ENCODE data around the gene DPRX. TPM values are rescaled to one million over a fixed set of nuclear protein-coding genes. Genes with fewer than 3 reads are reported as not detected.

Gene DPRX
- total and polyA plus RNA-seq, 11 donors = 0.14 TPM; not detected in 10

DNA sequence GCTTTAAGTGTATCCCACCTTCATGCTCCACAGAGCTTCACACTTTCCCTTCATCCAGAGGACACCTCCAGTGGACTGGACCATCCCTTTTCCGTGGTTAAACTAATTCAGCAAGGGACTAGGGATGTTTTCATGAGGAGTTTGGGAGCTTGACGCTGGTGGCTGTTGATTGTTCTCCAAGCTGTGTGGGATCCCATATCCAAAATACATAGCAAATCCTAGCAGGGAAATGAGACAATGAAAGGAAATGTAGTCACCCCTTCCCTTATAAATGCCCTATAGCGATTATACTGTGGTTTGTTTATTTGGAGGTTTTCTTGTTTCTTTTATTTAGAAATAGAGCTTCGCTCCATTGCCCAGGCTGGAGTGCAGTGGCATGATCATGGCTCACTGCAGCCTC lies 31.6 kb upstream of the DPRX start:
- peak overlapping the region in 10 of 12 donors; percentile 3 to 81 (median 64) for H3K27ac ChIP-seq
- no peaks in the 10 kb centered on the region for H3K9me3 ChIP-seq
- intact Hi-C loops (cut with DNase I) = loop anchor here in 3 of 10 donors (5.0 kb wide), 1 partner anchor 57 kb away; no protein-coding TSS in a partner anchor
- no peak overlapping the region for H3K4me3 ChIP-seq
- H3K4me1 ChIP-seq = peaks cover 0 to 4% (median 0%) of the 10 kb centered on the region in 12 donors
- WGBS, 4 donors = 54 to 67% (median 63%) methylated on average over 4 of the region's 4 CpGs
- H3K36me3 ChIP-seq = no peaks in the 10 kb centered on the region
- ATAC-seq (peak in 1 of 4 donors; percentile 88), DNase-seq (no peak)
- no peaks in the 10 kb centered on the region for H3K27me3 ChIP-seq
- no peak for TF ChIP-seq POLR2A (IDR thresholded peaks at IDR 0.05)
- TF ChIP-seq, protein P1, sequence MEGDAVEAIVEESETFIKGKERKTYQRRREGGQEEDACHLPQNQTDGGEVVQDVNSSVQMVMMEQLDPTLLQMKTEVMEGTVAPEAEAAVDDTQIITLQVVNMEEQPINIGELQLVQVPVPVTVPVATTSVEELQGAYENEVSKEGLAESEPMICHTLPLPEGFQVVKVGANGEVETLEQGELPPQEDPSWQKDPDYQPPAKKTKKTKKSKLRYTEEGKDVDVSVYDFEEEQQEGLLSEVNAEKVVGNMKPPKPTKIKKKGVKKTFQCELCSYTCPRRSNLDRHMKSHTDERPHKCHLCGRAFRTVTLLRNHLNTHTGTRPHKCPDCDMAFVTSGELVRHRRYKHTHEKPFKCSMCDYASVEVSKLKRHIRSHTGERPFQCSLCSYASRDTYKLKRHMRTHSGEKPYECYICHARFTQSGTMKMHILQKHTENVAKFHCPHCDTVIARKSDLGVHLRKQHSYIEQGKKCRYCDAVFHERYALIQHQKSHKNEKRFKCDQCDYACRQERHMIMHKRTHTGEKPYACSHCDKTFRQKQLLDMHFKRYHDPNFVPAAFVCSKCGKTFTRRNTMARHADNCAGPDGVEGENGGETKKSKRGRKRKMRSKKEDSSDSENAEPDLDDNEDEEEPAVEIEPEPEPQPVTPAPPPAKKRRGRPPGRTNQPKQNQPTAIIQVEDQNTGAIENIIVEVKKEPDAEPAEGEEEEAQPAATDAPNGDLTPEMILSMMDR (IDR thresholded peaks at IDR 0.05) = no peak

DNA sequence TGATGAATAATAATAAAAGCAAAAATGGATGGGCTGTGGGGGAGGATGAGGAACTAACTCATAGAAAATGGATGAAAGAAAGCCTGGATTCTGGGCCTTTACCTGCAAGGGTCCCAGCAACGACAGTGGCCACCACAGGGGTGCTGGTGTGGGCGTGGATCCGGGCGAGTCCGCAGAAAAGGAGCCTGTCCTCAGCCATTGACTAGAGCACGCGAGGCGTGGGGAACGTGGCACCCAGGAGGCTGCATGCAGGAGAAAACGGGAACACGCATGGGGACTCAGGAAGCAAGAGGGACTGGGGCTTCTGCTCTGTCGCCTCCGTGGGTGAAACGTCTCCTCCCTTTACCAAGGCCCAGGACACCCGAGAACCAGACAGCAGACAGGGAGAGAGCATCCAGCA lies 25.8 kb upstream of the DPRX start:
- H3K36me3 ChIP-seq = no peaks in the 10 kb centered on the region
- no peak overlapping the region for H3K27ac ChIP-seq
- WGBS, 4 donors = 81 to 89% (median 83%) methylated on average over 11 to 15 of the region's 15 CpGs
- ATAC-seq = no peak
- TF ChIP-seq, protein P1 (IDR thresholded peaks at IDR 0.05) = no peak
- no peak for TF ChIP-seq POLR2A (IDR thresholded peaks at IDR 0.05)
- no peaks in the 10 kb centered on the region for H3K9me3 ChIP-seq
- H3K4me1 ChIP-seq = no peaks in the 10 kb centered on the region
- H3K27me3 ChIP-seq = no peaks in the 10 kb centered on the region
- intact Hi-C loops (cut with DNase I) = no loop called here
- DNase-seq = no peak
- H3K4me3 ChIP-seq = no peak overlapping the region

DNA sequence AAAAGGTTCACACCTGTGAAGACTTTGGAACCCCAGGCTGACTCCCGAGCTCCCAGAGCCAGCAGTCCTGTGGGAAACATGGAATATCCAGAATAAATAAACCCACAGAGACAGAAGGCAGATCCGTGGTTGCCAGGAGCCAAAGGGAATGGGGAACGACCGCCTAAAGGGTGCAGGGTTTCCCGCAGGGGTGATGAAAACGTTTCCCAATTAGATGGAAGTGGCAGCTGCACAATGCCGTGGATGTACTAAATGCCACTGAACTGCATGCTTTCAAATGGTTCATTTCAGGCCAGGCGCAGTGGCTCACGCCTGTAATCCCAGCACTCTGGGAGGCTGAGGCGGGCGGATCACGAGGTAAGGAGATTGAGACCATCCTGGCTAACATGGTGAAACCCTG lies 23.4 kb upstream of the DPRX start:
- ATAC-seq = no peak
- H3K27ac ChIP-seq = no peak overlapping the region
- TF ChIP-seq POLR2A (IDR thresholded peaks at IDR 0.05) = no peak
- TF ChIP-seq, protein P1 (IDR thresholded peaks at IDR 0.05) = no peak
- H3K4me3 ChIP-seq = no peak overlapping the region
- H3K9me3 ChIP-seq = no peaks in the 10 kb centered on the region
- intact Hi-C loops (cut with DNase I) = no loop called here
- no peaks in the 10 kb centered on the region for H3K36me3 ChIP-seq
- H3K4me1 ChIP-seq = no peaks in the 10 kb centered on the region
- H3K27me3 ChIP-seq = no peaks in the 10 kb centered on the region
- WGBS, 4 donors = 79 to 92% (median 87%) methylated on average over 11 to 12 of the region's 12 CpGs
- DNase-seq = no peak

DNA sequence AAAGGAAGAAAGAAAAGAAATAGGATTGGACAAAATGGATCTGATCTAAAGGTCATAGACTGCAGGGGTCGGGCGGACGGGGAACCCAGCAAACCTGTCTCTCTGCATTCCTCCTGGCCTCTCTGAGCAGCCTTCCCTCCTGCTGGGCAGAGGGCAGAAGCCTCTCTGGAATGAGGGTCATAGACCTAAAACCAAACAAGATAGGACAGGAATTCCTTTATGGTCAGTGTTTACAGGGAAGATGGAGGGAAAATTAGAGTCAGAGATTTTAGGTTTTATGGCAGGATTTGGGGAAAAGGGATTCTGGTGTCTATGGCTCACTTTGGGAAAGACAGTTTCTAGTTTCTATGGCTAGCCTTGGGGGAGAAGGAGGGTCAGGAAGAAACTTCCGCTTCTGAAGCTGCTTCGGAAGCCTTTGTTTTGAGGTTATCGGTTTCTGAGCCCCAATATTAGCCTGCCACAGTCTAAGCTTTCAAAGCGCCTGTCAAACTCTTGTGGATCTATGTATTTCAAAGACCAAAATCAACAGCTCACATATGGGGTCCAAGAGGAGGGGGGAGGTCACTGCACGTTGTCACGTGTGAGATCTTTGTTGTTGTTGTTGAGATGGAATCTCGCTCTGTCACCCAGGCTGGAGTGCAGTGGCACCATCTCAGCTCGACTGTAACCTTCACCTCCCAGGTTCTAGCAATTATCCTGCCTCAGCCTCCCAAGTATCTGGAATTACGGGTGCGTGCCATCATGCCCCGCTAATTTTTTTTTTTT lies 18.9 kb upstream of the DPRX start:
- H3K27me3 ChIP-seq = no peaks in the 10 kb centered on the region
- no peak overlapping the region for H3K4me3 ChIP-seq
- TF ChIP-seq, protein P1 (IDR thresholded peaks at IDR 0.05) = no peak
- TF ChIP-seq POLR2A (IDR thresholded peaks at IDR 0.05) = no peak
- no peak overlapping the region for H3K27ac ChIP-seq
- no peaks in the 10 kb centered on the region for H3K4me1 ChIP-seq
- no peaks in the 10 kb centered on the region for H3K36me3 ChIP-seq
- intact Hi-C loops (cut with DNase I) = no loop called here
- H3K9me3 ChIP-seq = no peaks in the 10 kb centered on the region
- DNase-seq (no peak), ATAC-seq (no peak)
- WGBS, 4 donors = 61 to 65% (median 64%) methylated on average over 14 of the region's 14 CpGs
